HG03159 (cell line): ENCODE data around the gene STK24.

ENCODE experiments used
- ATAC-seq: cut with Tn5 transposase; IDR thresholded peaks from one replicate; pipeline ENCODE4 v1.9.1; 2021; ENCODE audit warnings: mild to moderate bottlenecking, moderate library complexity; ENCODE audit not compliant: unreplicated experiment

Gene STK24

DNA sequence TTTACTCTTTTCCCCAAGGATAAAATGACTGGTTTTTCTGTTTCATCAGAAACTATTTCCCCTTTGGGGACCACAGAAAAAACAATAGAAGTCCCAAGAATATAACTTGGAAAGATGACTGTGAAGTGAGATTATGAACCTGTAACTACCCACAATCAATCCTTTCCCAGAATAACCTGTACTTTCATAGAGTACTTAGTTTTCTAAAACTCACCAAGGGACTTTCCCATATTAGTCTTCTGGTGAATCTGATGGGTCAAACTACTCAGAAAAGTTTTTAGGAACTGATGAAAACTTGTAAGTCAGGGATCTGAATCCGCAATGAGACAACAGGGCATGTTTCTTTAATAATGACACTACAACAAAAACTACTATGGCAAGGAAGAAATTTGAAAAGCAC is 62.6 kb downstream of the STK24 start:
- no peak for ATAC-seq

DNA sequence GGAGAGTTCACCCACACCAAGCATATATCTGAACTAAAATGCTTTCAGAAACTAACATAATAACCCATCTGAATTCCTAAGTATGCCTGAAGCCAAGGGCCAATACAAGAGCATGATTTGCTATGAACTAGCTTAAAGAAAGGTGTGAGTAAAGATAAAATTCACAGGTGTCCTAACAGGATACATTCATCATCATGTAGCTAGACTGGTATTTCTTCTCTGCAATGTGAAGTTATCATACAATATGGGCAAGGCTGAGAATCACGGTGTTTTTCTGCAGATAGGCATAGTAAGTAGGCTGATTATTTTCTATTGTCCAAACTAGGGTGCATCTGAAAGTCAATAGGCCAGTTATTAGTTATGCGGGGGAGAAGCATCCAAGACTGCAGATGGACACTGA is 63.1 kb downstream of the STK24 start:
- no peak for ATAC-seq

DNA sequence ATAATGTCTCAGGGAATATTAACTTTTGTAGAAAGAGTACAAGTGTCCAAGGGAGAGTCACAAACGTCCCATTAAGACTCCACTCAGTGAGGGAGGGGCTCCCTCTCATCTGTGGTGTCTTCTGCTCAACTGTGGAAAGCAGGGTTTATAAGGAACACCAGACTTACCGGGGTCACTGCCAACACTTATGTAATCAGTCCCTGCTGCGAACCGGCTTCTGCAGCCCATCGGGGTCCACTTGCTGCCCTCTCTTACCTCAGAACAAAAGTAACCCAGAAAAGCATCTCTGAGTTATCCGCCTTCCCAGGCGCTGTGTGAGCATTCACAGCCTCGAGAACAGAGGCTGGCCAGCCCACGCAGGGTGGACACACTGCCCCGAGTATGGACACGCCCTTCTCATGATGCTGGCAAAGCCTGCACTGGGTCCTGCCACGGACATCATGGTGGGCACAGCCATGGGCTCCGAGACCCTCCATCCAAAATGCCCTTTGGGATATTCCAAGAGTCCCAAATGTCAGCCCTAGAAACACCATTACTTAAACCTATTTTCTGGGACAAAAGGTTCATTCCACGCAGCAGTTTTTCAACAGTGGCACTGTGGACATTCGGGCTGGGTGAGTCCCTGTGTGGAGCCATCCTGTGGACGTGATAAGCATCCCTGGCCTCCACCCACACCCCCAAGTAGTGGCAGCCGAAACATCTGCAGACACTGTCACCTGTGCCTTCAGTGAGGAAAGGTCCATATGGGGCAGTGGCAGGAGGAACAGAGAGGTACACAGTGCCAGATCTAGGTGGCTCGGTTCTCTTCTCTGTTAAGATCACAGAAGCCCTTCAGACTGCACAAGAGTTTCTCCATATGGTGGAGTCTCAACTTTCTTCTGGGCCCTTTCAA is 63.9 kb downstream of the STK24 start:
- ATAC-seq = no peak

DNA sequence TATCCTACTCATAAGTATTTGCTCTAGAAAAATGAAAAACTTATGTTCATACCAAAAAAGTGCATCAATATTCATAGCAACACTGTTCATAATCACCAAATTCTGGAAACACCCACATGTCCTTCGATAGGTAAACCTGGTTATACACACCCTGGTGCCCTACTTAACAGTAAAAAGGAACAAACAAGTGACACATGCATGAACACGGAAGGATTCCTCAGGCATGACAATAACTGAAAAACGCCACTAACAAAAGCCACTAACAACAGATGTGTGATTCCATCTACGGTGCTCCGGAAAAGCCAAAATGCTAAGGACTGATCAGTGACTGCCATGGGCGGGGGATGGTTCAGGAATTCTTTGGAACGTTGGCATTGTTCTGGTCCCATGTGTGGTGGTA is 65.5 kb downstream of the STK24 start:
- ATAC-seq = no peak

DNA sequence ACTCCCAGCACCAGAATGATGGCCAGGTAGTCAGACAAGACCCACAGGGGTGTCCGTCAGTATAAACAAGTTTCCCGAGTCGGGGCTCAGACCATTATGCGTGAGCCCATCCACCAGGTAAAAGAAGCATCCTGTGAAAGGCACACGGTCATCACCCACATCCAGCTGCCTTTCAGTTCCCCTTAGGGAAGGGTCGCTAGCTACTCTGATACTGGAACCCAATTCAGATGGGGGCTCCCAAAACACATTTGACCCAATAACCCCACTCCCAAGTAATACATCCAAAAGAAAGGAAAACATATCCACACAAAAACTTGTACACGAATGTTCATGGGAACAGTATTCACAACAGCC is 66.8 kb downstream of the STK24 start:
- no peak for ATAC-seq

DNA sequence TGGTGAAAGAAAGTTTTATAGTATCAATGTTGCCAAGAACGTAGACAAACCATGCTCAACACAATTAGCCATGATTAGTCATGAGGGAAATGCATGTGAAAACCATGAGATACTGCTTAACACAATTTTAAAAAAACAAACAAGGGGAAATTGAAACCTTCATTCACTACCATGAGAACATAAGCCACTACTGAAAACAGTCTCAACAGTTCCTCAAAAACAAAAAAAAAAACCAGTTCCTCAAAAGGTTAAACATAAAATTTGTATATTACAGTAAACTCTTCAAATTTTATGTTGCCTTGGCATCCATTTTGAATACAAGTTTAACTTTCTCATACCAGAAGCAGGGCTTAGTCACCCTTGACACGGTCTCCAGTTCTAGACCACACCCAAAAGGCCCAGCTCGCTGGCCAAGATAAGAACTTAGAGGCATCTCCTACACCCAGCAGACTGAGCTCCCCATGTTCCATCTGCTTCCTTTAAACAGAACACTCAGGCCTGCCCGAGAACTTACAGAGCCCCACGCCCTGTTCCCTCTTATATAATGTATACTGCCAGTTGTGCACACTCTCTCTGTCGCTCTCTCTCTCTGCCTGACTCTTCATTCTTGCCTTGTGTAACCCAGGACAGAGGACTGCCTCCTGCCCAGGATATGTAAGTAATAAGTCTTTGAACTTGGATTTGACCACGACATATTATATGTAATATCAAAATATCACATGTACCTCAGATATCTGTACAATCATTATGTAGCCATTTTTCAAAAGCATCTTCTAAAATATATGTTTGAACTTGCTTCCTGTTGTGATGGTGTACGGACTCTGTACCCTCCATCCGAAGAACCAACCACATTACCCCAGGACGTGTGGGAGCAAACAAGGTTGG is 67.4 kb downstream of the STK24 start:
- ATAC-seq = peak; percentile 59

DNA sequence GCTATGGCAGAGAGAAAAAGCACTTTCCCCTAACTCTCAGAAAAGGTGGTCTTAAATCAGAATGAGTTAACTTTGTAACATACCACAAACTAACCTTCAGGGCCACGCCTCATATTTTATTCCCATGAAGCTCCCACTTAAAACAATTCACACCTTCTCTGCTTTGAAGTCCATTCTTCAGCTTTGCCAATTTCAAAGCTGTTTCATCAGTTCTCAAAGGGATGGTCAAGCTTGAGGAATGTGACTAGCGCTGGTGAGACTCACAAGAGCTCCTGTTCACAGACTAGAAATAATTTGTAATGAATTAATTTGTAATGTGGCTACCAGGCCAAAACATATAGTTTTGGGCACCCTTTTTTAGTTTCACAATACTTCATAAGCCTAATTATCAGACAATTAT is 68.2 kb downstream of the STK24 start:
- no peak for ATAC-seq

DNA sequence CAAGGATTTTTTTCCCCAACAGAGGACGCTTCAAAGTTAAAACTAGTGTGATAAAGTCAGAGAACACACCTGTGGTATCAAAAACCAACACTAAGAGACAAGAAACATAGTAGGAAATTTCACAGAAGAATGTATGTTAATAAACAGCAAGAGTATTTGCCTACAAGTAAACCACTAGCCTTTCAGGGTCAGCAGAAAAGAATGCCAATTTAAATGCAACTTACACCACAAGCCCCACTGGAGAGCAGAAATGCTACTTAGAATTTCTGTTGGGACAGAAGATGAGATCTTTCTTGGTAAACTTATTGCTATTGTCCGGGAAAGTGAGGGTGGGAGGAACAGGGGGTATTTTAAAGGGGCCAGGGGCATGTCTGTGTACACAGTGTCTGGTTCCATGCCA is 68.6 kb downstream of the STK24 start:
- ATAC-seq = no peak

DNA sequence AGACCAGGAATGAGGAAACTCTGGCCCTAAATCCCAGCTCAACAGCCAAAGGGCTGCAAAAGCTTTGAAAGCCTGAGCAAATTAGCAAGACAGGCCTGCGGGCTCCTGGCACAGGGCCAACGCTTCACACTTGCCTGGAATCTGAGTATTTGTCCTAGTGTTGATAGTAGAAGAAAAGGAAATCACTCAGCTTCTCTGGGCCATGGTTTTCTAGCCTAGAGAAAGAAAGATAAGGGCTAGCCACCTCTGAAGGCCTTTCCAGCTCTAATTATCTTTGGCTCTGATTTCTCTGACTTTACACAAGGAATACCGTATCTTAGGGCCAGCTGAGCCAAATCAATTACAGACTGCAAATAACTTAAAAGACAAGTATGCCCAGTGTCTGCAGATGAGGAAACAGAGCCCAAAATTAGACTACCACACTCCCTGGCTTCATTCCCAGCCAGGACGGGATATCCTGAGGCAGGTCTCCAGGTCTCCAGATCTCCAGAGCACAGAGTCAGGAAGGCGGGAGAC is 69.6 kb downstream of the STK24 start:
- no peak for ATAC-seq

DNA sequence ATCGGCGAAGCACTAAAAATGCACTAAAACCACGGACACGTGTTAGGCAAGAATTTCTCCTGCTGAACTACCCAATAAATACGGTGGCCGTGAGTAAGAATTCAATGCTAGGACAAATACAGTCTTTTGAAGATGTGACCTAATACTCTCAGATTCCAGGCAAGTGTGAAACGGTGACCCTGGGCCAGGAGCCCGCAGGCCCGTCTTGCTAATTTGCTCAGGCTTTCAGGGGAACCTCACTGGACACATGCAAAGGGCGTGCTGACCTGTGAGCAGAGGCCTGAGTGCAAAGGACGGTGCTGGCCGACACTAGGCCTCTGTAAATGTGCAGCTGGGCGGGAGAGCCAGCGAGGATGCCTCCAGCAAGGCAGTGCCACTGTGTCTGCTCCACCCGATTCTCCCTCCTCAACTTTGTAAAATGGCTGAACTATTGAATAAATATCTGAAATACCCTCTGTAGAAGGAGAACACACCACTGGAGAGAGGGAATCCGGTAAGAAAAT is 70.1 kb downstream of the STK24 start:
- no peak for ATAC-seq

DNA sequence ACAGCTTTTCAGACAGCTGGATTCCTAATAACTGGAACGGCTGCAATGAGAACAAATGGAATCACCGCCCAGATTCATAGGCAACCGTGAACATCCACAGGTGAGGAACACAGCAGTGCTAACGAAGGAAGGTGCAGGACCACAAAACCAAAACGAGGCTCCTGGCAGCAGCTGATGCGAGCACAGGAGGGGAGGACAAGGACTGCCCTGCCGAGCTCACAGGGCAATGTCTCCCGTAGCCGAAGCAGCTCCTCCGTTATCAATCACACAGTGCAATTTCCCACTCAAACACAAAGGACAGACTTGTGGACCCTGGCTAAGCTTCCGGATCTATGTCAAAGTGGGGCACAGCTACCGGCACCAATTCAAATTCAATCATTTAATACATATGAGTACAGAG is 70.6 kb downstream of the STK24 start:
- ATAC-seq = no peak

DNA sequence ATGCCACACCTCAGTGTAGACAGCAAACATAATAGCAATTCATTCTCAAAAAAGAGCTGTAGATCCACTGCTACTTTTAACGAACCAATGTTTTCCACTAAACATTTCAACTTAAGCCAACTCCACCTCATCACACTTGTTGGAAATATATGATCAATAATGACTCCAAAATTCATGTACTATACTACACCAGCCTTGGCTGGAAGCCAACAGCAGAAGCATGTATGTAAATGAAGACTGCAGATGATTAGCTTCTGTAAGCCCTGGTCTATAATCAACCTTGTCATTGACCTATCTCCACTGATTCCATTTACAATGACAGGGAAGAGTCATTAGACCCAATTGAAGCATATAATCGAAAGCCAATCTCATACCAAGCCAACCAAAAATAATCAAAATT is 71.7 kb downstream of the STK24 start:
- ATAC-seq = no peak

DNA sequence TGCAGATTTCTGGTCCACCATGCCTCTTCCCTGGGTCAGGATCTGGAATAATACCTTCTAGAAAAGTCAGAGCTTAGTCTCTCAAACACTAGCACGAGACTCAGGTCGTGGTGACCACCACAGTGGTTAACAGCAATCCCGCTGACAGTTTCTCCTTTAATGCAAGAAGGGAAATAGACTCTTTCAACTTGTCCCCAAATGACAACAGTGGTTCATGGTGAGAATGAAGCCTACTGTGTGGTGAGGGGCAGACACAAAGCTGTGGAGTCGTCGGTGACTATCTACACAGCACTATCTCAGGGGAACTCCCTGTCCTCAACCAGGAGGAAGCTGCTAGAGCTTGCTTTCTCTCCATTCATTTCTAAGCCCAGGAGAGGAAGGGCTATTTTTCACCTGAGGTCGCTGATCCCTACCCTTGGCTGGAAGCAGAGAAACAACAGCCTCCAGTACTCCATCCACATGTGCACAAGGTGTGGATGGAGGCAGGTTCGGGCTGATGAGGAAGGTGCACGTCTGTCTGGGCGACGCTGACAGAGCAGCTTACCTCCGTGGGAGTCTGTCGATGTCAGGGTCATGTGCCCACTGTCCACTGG is 72.4 kb downstream of the STK24 start:
- ATAC-seq = peak; percentile 40

DNA sequence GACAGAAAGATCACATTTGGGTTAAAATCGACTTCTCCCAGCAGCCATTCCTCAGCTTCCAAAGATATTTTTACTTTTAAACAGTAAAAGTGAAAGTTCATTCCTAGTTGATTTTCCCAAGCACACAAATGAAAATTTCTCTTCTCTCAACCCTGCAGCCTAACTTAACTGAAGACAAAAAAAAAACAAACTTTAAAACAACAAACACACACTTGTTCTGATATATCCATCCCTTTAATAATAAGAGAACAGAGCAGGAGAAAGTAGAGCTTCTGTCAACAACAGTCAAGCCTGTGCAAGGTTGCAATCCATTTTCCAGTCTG is 72.9 kb downstream of the STK24 start:
- no peak for ATAC-seq

DNA sequence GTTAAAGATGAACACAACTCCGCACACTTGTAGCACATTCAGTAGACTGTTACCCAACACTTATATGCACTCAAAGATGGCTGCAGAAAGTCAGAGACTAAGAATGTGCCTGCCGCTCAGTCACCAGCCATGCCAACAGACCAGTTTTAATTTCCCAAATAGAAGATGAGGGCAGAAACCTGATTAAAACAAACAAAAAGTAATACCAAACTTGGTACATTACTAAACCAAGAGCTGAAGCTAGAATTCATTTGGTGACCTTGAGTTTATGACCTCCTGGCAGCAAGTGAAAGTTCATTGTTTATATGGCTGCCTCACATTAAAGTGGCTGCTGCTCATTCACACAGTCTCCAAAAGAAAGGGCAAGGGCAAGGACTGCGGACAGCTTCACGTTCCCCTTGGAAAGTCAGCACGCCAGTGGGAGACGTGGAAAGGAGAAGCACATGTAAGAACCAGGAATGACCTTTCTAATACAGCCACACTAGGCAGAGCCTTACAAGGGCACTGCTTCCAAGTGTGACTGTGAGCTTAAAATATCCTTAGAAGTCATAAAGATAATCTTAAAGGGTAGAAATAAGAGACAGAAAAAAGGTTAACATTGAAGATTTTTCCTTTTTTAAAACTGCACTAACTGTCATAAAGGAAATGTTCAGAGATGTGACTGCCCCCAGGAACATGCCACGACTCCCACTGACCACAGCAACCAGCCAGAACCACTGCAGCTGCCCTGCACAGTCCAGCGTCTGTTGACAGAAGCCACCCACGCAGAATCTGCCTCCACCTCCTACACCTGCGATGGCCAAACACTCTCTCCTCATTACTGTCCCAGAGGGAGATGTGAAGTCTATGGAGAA is 73.5 kb downstream of the STK24 start:
- no peak for ATAC-seq

DNA sequence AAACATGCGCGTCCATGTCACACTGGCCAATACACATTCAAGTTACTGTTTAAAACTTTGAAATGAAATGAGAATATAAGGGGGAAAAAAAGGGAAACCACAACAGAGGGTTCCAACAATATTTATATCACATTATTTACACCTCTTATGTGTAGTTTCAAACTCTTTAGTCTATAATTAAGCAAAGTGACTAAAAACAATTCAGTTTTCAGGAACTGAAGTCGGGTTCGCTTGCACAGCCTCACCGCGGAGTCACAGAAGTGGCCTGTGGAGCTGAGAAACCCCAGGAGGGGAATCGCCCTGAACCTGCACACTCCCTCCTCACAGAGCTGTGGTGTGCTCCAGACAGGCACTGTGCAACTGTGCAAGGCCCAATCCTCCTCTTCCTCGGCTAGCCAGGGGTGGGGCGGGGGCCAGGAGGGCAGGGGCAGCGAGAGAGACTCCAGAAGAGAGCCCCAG is 75.9 kb downstream of the STK24 start:
- peak; percentile 74 for ATAC-seq

DNA sequence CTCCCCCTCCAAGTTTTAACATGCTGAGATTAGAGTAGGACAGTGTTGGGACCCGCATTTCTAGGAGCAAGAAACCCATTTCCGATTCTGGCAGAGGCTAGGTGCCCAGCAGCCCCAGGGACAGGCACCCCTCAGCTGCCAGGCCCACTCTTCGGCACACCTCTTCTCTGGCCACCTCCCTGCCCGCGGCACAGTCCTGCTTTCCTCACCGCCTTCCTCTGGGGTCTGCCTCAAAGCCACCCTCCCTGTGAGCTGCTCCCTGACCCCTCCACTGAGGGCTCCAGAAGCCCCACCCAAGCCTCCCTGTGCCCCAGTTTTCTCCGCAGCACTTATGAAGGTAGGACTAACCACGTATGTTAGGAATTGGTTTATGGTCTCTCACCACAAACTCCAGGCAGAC is 79.9 kb downstream of the STK24 start:
- ATAC-seq = no peak

DNA sequence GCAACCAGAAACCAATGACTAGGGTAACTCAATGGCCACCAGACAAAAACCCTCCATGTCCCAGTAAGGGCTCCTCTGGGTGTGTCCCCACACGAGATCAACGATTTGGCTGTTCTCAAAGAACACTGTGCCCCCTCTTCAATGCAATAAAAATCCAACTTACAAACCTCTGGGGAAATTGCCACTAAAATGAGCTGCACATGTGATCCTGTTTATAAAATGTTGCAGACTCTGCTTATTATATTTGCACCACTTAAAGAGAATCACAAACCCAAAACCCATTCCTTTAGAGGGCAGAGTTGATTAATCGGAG is 80.5 kb downstream of the STK24 start:
- ATAC-seq = no peak

DNA sequence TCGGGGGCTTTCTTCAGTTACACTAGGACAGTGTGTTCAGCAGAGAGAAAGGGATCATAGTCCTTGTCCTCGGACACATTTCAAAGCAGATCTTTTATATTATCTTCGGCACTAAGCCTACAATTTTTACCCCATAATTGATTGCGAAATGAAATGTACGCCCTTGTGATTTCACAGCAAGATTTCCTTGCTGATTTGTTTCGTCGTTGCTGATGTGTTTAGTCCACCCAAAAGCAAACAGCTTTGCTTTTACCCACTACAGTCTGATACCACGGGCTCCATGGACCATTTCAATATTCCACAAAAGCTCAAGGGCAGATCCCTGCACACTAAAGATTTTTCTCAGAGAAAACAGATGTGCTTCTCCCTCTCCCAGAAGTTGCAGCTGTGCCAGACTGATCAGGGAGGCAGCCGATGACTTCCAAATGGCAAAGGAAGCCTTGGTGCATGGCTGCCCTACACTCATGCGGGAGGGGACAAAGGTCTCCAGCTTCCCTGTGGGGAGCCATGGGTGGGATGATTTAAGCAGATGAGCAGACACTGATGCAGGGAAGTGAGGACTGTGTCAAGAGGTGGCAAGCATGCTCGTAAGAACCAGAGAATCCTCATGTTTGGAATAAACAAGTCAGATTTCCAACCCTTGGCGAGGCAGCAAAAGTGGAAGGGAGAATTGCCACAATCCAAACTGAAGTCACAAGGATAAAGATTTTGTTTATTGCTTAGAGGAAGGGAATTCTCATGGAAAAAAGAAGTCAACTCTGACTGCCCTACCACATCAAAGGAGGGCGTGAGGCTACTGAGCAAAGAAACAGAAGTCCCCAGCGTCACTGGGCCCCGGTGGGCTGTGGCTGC is 81.1 kb downstream of the STK24 start:
- ATAC-seq = no peak

DNA sequence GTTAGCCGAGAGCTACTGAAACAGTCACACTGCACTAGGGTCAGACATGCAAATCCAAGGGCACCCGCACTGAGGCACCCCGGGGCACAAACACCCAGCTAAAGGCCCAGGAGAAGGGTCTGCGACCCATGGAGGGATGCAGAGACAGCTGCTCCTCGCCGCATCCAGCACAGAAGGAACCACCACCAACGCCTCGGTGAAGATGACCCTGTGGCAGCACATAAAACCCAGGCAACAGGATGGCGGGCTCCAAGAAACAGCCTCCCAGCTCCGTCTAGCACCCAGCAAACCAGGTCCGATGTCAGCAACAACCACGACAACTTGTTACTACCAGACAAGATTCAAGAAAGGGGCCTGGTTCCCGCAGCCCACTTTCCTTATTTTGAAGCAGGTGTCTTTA is 82.1 kb downstream of the STK24 start:
- no peak for ATAC-seq
